ENCODE results near the gene TPP1. TPM values are rescaled to one million over a fixed set of nuclear protein-coding genes. Genes with fewer than 3 reads are reported as not detected.

TPP1 gene
- total and polyA plus RNA-seq, 4 donors: 31.1 to 81.2 (median 56.7) TPM

DNA sequence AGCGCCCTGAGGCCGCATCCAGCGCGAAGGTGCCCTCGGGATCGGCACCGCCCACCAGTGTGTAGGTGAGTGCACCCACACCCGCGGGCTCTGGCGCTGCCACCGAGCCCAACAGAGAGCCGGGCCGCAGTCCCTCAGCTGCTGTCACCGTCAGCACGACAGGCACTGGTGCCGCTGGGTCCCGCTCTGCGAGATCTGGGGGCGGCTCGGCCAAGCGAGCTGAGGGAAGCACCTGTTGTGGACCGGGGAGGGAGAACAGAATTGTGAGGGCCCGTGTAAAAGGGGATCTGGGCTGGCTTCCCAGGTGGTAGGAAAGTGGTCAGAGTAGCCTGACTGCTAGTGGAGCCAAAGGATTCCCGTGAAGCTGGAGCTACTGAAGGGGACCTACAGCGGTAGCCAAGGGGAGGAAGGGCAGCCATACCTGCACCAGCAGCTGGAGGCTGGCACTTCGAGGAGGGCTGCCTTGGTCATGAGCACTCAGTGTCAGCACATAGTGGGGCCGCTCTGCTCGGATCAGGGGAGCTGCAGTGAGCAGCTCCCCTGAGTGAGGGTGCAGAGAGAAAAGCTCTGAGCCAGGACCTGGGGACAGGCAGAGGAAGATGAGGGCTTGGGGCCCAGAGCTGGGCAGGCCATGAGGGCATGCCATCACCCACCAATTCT, 11.5 kb upstream of the TPP1 start:
- 72% methylated on average over 28 of the region's 28 CpGs for WGBS (ENCODE audit: insufficient coverage)
- no peaks in the 10 kb centered on the region for H3K27me3 ChIP-seq (ENCODE audit: control insufficient read depth, insufficient read depth, low read length)
- H3K9me3 ChIP-seq (ENCODE audit: control insufficient read depth, insufficient read depth, low read length): no peaks in the 10 kb centered on the region
- H3K27ac ChIP-seq (ENCODE audit: low read depth, low read length): no peak overlapping the region
- peaks cover 14% of the 10 kb centered on the region for H3K4me1 ChIP-seq (ENCODE audit: control insufficient read depth, insufficient read depth, low read length)
- no peak overlapping the region for H3K4me3 ChIP-seq (ENCODE audit: low read depth, low read length)
- H3K36me3 ChIP-seq (ENCODE audit: control insufficient read depth, insufficient read depth, low read length): peaks cover 80% of the 10 kb centered on the region
- no peak for DNase-seq (ENCODE audit: low read depth in 4 of 6, low spot score in 6 of 6)

GRCh38 chr11:6629892-6630631, 10.8 kb upstream of the TPP1 start:
- Histone ChIP-seq H3K27me3 (ENCODE audit: control insufficient read depth, insufficient read depth, low read length) (no peaks in the 10 kb centered on the region), H3K4me1 (ENCODE audit: control insufficient read depth, insufficient read depth, low read length) (peaks cover 8% of the 10 kb centered on the region), H3K9me3 (ENCODE audit: control insufficient read depth, insufficient read depth, low read length) (no peaks in the 10 kb centered on the region), H3K36me3 (ENCODE audit: control insufficient read depth, insufficient read depth, low read length) (peaks cover 87% of the 10 kb centered on the region), H3K27ac (ENCODE audit: low read depth, low read length) (no peak overlapping the region), H3K4me3 (ENCODE audit: low read depth, low read length) (no peak overlapping the region)
- 63% methylated on average over 100 of the region's 102 CpGs for WGBS (ENCODE audit: insufficient coverage)
- peak in 1 of 6 donors; percentile 33 for DNase-seq (ENCODE audit: low read depth in 4 of 6, low spot score in 6 of 6)

DNA sequence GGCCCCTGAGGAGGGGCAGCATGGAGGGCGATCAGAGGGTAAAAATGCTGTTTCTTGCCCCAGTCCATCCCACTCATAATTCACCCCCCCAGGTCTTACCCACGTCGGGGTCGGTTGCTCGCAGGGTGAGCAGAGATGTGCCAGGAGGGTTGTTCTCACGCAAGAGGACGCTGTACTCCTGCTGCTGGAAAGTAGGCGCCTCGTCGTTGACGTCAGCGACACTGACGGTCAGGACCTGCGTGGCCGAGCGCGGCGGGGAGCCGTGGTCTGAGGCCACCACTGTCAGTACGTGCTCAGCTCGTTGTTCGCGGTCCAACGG, 10.3 kb upstream of the TPP1 start:
- WGBS (ENCODE audit: insufficient coverage): 87% methylated on average over 18 of the region's 24 CpGs
- peaks cover 8% of the 10 kb centered on the region for H3K4me1 ChIP-seq (ENCODE audit: control insufficient read depth, insufficient read depth, low read length)
- no peaks in the 10 kb centered on the region for H3K9me3 ChIP-seq (ENCODE audit: control insufficient read depth, insufficient read depth, low read length)
- DNase-seq (ENCODE audit: low read depth in 4 of 6, low spot score in 6 of 6): no peak
- peaks cover 92% of the 10 kb centered on the region for H3K36me3 ChIP-seq (ENCODE audit: control insufficient read depth, insufficient read depth, low read length)
- H3K27me3 ChIP-seq (ENCODE audit: control insufficient read depth, insufficient read depth, low read length): no peaks in the 10 kb centered on the region
- no peak overlapping the region for H3K27ac ChIP-seq (ENCODE audit: low read depth, low read length)
- H3K4me3 ChIP-seq (ENCODE audit: low read depth, low read length): no peak overlapping the region

- H3K27ac ChIP-seq (ENCODE audit: low read depth, low read length): no peak overlapping the region
- 94% methylated on average over 4 of the region's 4 CpGs for WGBS (ENCODE audit: insufficient coverage)
- peaks cover 93% of the 10 kb centered on the region for H3K36me3 ChIP-seq (ENCODE audit: control insufficient read depth, insufficient read depth, low read length)
- DNase-seq (ENCODE audit: low read depth in 4 of 6, low spot score in 6 of 6): no peak
- peaks cover 5% of the 10 kb centered on the region for H3K4me1 ChIP-seq (ENCODE audit: control insufficient read depth, insufficient read depth, low read length)
- no peaks in the 10 kb centered on the region for H3K27me3 ChIP-seq (ENCODE audit: control insufficient read depth, insufficient read depth, low read length)
- no peaks in the 10 kb centered on the region for H3K9me3 ChIP-seq (ENCODE audit: control insufficient read depth, insufficient read depth, low read length)
- H3K4me3 ChIP-seq (ENCODE audit: low read depth, low read length): no peak overlapping the region
Measured at GRCh38 chr11:6628526-6628925, 9.3 kb upstream of the TPP1 start.

- H3K27ac ChIP-seq (ENCODE audit: low read depth, low read length): no peak overlapping the region
- H3K4me1 ChIP-seq (ENCODE audit: control insufficient read depth, insufficient read depth, low read length): peaks cover 5% of the 10 kb centered on the region
- DNase-seq (ENCODE audit: low read depth in 4 of 6, low spot score in 6 of 6): no peak
- peaks cover 93% of the 10 kb centered on the region for H3K36me3 ChIP-seq (ENCODE audit: control insufficient read depth, insufficient read depth, low read length)
- WGBS (ENCODE audit: insufficient coverage): no CpG with 5 or more reads among the region's 2 CpGs
- H3K4me3 ChIP-seq (ENCODE audit: low read depth, low read length): no peak overlapping the region
- H3K9me3 ChIP-seq (ENCODE audit: control insufficient read depth, insufficient read depth, low read length): no peaks in the 10 kb centered on the region
- H3K27me3 ChIP-seq (ENCODE audit: control insufficient read depth, insufficient read depth, low read length): no peaks in the 10 kb centered on the region
Measured at GRCh38 chr11:6627762-6628241, 8.6 kb upstream of the TPP1 start.

- H3K9me3 ChIP-seq (ENCODE audit: control insufficient read depth, insufficient read depth, low read length): no peaks in the 10 kb centered on the region
- H3K27ac ChIP-seq (ENCODE audit: low read depth, low read length): no peak overlapping the region
- no peak overlapping the region for H3K4me3 ChIP-seq (ENCODE audit: low read depth, low read length)
- H3K27me3 ChIP-seq (ENCODE audit: control insufficient read depth, insufficient read depth, low read length): no peaks in the 10 kb centered on the region
- H3K4me1 ChIP-seq (ENCODE audit: control insufficient read depth, insufficient read depth, low read length): peaks cover 5% of the 10 kb centered on the region
- H3K36me3 ChIP-seq (ENCODE audit: control insufficient read depth, insufficient read depth, low read length): peaks cover 93% of the 10 kb centered on the region
- DNase-seq (ENCODE audit: low read depth in 4 of 6, low spot score in 6 of 6): peak in 3 of 6 donors; percentile 31 to 72 (median 56)
- 75% methylated on average over 19 of the region's 19 CpGs for WGBS (ENCODE audit: insufficient coverage)
Measured at GRCh38 chr11:6626971-6627761, 7.9 kb upstream of the TPP1 start.

GRCh38 chr11:6625832-6626420, 6.7 kb upstream of the TPP1 start:
- H3K27me3 ChIP-seq (ENCODE audit: control insufficient read depth, insufficient read depth, low read length): no peaks in the 10 kb centered on the region
- no peaks in the 10 kb centered on the region for H3K9me3 ChIP-seq (ENCODE audit: control insufficient read depth, insufficient read depth, low read length)
- no peak overlapping the region for H3K27ac ChIP-seq (ENCODE audit: low read depth, low read length)
- H3K36me3 ChIP-seq (ENCODE audit: control insufficient read depth, insufficient read depth, low read length): peaks cover 89% of the 10 kb centered on the region
- WGBS (ENCODE audit: insufficient coverage): 95% methylated on average over 17 of the region's 17 CpGs
- DNase-seq (ENCODE audit: low read depth in 4 of 6, low spot score in 6 of 6): no peak
- peaks cover 5% of the 10 kb centered on the region for H3K4me1 ChIP-seq (ENCODE audit: control insufficient read depth, insufficient read depth, low read length)
- no peak overlapping the region for H3K4me3 ChIP-seq (ENCODE audit: low read depth, low read length)

DNA sequence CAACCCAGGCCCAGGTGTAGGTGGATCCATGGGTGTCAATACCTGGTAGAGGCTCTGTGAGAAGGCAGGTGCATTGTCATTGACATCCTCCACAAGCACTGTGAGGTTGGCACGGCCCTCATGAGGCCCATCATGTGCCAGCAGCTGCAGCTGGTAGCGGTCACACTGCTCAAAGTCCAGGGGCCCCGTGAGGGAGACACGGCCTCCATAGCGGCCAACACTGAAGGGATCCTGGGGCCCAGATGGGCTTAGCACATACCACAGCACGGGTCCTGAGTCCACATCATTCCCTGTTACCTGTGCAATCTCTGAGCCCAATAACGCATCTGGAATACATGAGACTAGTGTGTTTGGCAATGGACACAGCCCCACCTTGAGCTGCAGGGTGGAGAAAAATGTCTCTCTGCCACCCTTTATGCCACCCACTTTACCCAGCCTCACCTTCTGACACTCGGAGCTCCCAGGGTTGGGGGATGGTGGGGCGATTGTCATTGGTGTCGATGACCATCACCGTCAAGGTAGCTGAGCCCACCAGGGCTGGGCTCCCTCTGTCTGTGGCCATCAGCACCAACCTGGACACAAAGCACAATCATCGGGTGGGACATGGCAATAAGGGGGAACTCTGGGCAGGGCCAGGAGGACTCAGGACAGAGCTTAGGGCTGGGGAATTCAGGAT, 6.1 kb upstream of the TPP1 start:
- DNase-seq (ENCODE audit: low read depth in 4 of 6, low spot score in 6 of 6): no peak
- Histone ChIP-seq H3K4me3 (ENCODE audit: low read depth, low read length) (no peak overlapping the region), H3K27me3 (ENCODE audit: control insufficient read depth, insufficient read depth, low read length) (no peaks in the 10 kb centered on the region), H3K9me3 (ENCODE audit: control insufficient read depth, insufficient read depth, low read length) (no peaks in the 10 kb centered on the region), H3K36me3 (ENCODE audit: control insufficient read depth, insufficient read depth, low read length) (peaks cover 83% of the 10 kb centered on the region), H3K4me1 (ENCODE audit: control insufficient read depth, insufficient read depth, low read length) (peaks cover 5% of the 10 kb centered on the region), H3K27ac (ENCODE audit: low read depth, low read length) (no peak overlapping the region)
- WGBS (ENCODE audit: insufficient coverage): 92% methylated on average over 11 of the region's 12 CpGs

All from spinal cord (tissue), 10 donors.